Caco-2 (cell line): Measurements from ENCODE around the gene LRBA. TPM values are rescaled to one million over a fixed set of nuclear protein-coding genes. Genes with fewer than 3 reads are reported as not detected.
"Not testable (repeated sequence)": the region's sequence is repeated elsewhere in the genome, so short reads cannot be mapped to it uniquely, and the experiment has no call there.

Experiments
- BruUV-seq: library from RNA; stranded (reverse); fragments of 400-500 nt; replicated peaks from 2 replicates; lab custom pipeline; 2021; lab: Mats Ljungman, UMichigan
- CTCF ChIA-PET: fragments of 300-600 bp; sonication (Branson Sonifier 250); formaldehyde crosslinking; loops from one replicate; lab custom pipeline; 2022; ENCODE audit warnings: antibody characterized with exemption; lab: Charles Lee
- POLR2A ChIA-PET: fragments of 300-600 bp; sonication (Branson Sonifier 250); formaldehyde crosslinking; loops from one replicate; lab custom pipeline; 2022; ENCODE audit warnings: antibody characterized with exemption; lab: Charles Lee
- DNase-seq, 2 experiments: peaks; one replicate each; pipeline versions ENCODE4 v3.0.0 to v3.0.0-alpha.2; 2020 to 2022
- H3K27me3 ChIP-seq: replicated peaks from 2 replicates; pipeline ENCODE4 v1.6.0; 2011; ENCODE audit warnings: low read length; ENCODE audit not compliant: control insufficient read depth, insufficient read depth
- H3K36me3 ChIP-seq: 2 replicates; pipeline ENCODE4 v1.5.1; 2011; ENCODE audit warnings: low read length; ENCODE audit not compliant: control insufficient read depth, insufficient read depth
- H3K4me1 ChIP-seq: fragments of 250-450 bp; sonication (Bioruptor Pico); 2 replicates; pipeline ENCODE4 v1.5.1; 2020; ENCODE audit warnings: mild to moderate bottlenecking
- H3K4me3 ChIP-seq: 2 replicates; pipeline ENCODE4 v1.5.1; 2011; ENCODE audit warnings: low read depth, mild to moderate bottlenecking, control low read depth, low read length
- H3K9me3 ChIP-seq: fragments of 250-450 bp; sonication (Bioruptor Pico); 2 replicates; pipeline ENCODE4 v1.5.1; 2020; ENCODE audit warnings: mild to moderate bottlenecking, moderate library complexity
- H3K27ac Mint-ChIP-seq: one replicate; pipeline ENCODE4 v1.8.0; 2022; ENCODE audit warnings: mixed read lengths; ENCODE audit not compliant: unreplicated experiment
- H3K27me3 Mint-ChIP-seq: one replicate; pipeline ENCODE4 v1.8.0; 2022; ENCODE audit warnings: mixed read lengths; ENCODE audit not compliant: insufficient read depth, unreplicated experiment
- H3K36me3 Mint-ChIP-seq: one replicate; pipeline ENCODE4 v1.8.0; 2022; ENCODE audit warnings: mild to moderate bottlenecking, mixed read lengths; ENCODE audit not compliant: insufficient read depth, unreplicated experiment
- H3K4me1 Mint-ChIP-seq: one replicate; pipeline ENCODE4 v1.8.0; 2022; ENCODE audit warnings: low read depth, mixed read lengths; ENCODE audit not compliant: unreplicated experiment
- H3K4me3 Mint-ChIP-seq: one replicate; pipeline ENCODE4 v1.8.0; 2022; ENCODE audit warnings: mild to moderate bottlenecking, moderate library complexity, mixed read lengths; ENCODE audit not compliant: unreplicated experiment
- H3K9me3 Mint-ChIP-seq: one replicate; pipeline ENCODE4 v1.8.0; 2022; ENCODE audit warnings: mixed read lengths; ENCODE audit not compliant: unreplicated experiment
- CTCF ChIP-seq, 2 experiments: fragments of 200-600 bp in 1 of 2; IDR thresholded peaks; 1 replicate in 1 of 2; 2 replicates in 1 of 2; pipeline versions ENCODE4 v1.5.1 to v1.8.0; 2011 to 2022; ENCODE audit warnings: antibody characterized with exemption in 1 of 2, control low read depth in 1 of 2, inconsistent platforms in 1 of 2, low read depth in 1 of 2, low read length in 1 of 2, mild to moderate bottlenecking in 1 of 2, moderate library complexity in 1 of 2; ENCODE audit not compliant: insufficient read depth in 1 of 2, severe bottlenecking in 1 of 2, unreplicated experiment in 1 of 2
- intact Hi-C: fragments of 100-400 bp; cut with micrococcal nuclease; formaldehyde crosslinking; loops from one replicate; pipeline ENCODE4 v1.10.0; 2022; ENCODE audit not compliant: unreplicated experiment
- total RNA-seq: library from RNA; stranded (reverse); gene quantifications from 2 replicates; pipeline ENCODE4 v1.2.3, GENCODE V29; 2022

The LRBA gene
- total RNA-seq, 1 experiment from 2014 or later = 53.2 TPM

- POLR2A ChIA-PET = no interaction called here
- no peaks in the 10 kb centered on the region for H3K36me3 Mint-ChIP-seq
- no peak overlapping the region for H3K27ac Mint-ChIP-seq
- CTCF ChIA-PET = no interaction called here
- H3K36me3 ChIP-seq = no peaks in the 10 kb centered on the region
- no peak for TF ChIP-seq CTCF (IDR thresholded peaks at IDR 0.05; ENCODE audit: insufficient read depth in 1 of 2, low read depth in 1 of 2, low read length in 1 of 2, severe bottlenecking in 1 of 2, unreplicated experiment in 1 of 2)
- DNase-seq = no peak
- no peaks in the 10 kb centered on the region for H3K27me3 Mint-ChIP-seq
- no TSS peak for BruUV-seq
- no peaks in the 10 kb centered on the region for H3K9me3 ChIP-seq
- H3K27me3 ChIP-seq = no peaks in the 10 kb centered on the region
- H3K4me1 Mint-ChIP-seq = no peaks in the 10 kb centered on the region
- H3K4me1 ChIP-seq = no peaks in the 10 kb centered on the region
- H3K9me3 Mint-ChIP-seq = peaks cover under 1% of the 10 kb centered on the region
- H3K4me3 Mint-ChIP-seq = no peak overlapping the region
- H3K4me3 ChIP-seq = no peak overlapping the region
- intact Hi-C loops = no loop called here
These were observed 17.9 kb downstream of the LRBA start for GRCh38 chr4:150997141-150997540.

- no peaks in the 10 kb centered on the region for H3K9me3 ChIP-seq
These were observed 20.4 kb downstream of the LRBA start for GRCh38 chr4:150994721-150995120.

GRCh38 chr4:150993577-150993976 lies 21.5 kb downstream of the LRBA start:
- H3K9me3 Mint-ChIP-seq = peaks cover 19% of the 10 kb centered on the region
- H3K9me3 ChIP-seq, H3K4me1 Mint-ChIP-seq, H3K4me1 ChIP-seq, POLR2A ChIA-PET, CTCF ChIA-PET, BruUV-seq, H3K27me3 Mint-ChIP-seq, DNase-seq, H3K4me3 ChIP-seq, H3K4me3 Mint-ChIP-seq, H3K27ac Mint-ChIP-seq, H3K27me3 ChIP-seq, intact Hi-C loops, H3K36me3 ChIP-seq, H3K36me3 Mint-ChIP-seq: not testable (repeated sequence)

More at GRCh38 chr4:150994721-150995120, 20.4 kb downstream of the LRBA start:
- CTCF ChIA-PET = no interaction called here
- Mint-ChIP-seq H3K27ac (no peak overlapping the region), H3K4me3 (no peak overlapping the region), H3K9me3 (peaks cover 19% of the 10 kb centered on the region), H3K4me1 (no peaks in the 10 kb centered on the region), H3K27me3 (no peaks in the 10 kb centered on the region), H3K36me3 (peaks cover 7% of the 10 kb centered on the region)
- no peaks in the 10 kb centered on the region for H3K27me3 ChIP-seq
- BruUV-seq = no TSS peak
- POLR2A ChIA-PET = no interaction called here
- intact Hi-C loops = no loop called here
- H3K4me3 ChIP-seq = no peak overlapping the region
- no peaks in the 10 kb centered on the region for H3K36me3 ChIP-seq
- TF ChIP-seq CTCF (IDR thresholded peaks at IDR 0.05; ENCODE audit: insufficient read depth in 1 of 2, low read depth in 1 of 2, low read length in 1 of 2, severe bottlenecking in 1 of 2, unreplicated experiment in 1 of 2) = no peak
- no peak for DNase-seq
- H3K4me1 ChIP-seq = no peaks in the 10 kb centered on the region

GRCh38 chr4:150990993-150991392 lies 24.1 kb downstream of the LRBA start:
- Histone ChIP-seq H3K27me3 (no peaks in the 10 kb centered on the region), H3K4me3 (no peak overlapping the region), H3K36me3 (no peaks in the 10 kb centered on the region), H3K9me3 (no peaks in the 10 kb centered on the region), H3K4me1 (no peaks in the 10 kb centered on the region)
- peaks cover 7% of the 10 kb centered on the region for H3K36me3 Mint-ChIP-seq
- ChIA-PET CTCF (no interaction called here), POLR2A (no interaction called here)
- no TSS peak for BruUV-seq
- TF ChIP-seq CTCF (IDR thresholded peaks at IDR 0.05; ENCODE audit: insufficient read depth in 1 of 2, low read depth in 1 of 2, low read length in 1 of 2, severe bottlenecking in 1 of 2, unreplicated experiment in 1 of 2) = no peak
- intact Hi-C loops = no loop called here
- no peak for DNase-seq
- peaks cover 19% of the 10 kb centered on the region for H3K9me3 Mint-ChIP-seq
- no peaks in the 10 kb centered on the region for H3K4me1 Mint-ChIP-seq
- H3K27me3 Mint-ChIP-seq = no peaks in the 10 kb centered on the region
- H3K4me3 Mint-ChIP-seq = no peak overlapping the region
- no peak overlapping the region for H3K27ac Mint-ChIP-seq
